Activated CD4-positive, alpha-beta T cell treated with anti-CD3 and anti-CD28 coated beads, Interleukin-10, Interleukin-2, amounts not matched to agents 100 ng/mL and 50 ng/mL, durations not matched to agents 16 hours and 8 hours (primary cell): Measurements from ENCODE around the gene EXOC4.
A peak's percentile ranks its signal among the peaks of the same experiment; 100 is the strongest.
"Not testable (repeated sequence)": the region's sequence is repeated elsewhere in the genome, so short reads cannot be mapped to it uniquely, and the experiment has no call there.

Experiments used
- DNase-seq: peaks from one replicate; pipeline ENCODE4 v3.0.0-alpha.2; 2020

The EXOC4 gene

DNA sequence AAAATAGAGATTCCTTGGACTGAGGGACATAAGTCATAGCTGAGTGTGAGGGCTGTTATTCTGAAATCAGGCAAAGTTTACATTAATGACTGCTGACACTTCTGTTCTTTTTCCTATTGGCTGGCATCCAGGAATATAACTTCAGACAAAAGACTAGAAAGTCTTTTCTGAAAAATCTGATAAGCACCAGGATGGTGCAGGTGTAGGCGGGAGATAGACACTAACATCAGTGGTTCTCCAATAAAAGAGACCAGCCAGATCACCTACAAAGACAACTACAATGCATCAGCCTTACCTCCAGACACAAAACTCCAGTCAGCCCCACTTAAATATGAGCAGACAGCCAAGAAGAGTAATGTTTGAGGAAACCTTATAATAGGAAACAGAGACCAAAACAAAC is 705.9 kb downstream of the EXOC4 start:
- no peak for DNase-seq

DNA sequence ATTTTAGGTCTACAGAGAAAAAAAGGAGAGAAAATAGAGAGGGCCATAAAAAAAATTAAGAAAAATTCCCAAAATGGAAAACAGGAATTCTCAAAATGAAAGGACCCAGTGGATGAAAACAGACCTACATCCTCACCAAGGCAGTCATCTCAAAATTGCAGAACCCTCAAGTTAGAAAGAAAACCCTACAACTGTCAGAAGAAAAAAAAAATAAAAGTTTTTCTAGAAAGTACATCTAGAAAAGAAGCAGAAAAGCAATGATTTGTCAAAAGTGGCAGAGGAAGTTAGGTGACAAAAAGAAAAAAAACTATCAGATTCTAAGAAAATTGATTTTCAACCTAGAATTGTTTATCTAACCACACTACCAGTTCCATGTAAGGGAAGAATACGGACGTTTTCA is 706.6 kb downstream of the EXOC4 start:
- no peak for DNase-seq

- peak; percentile 2 for DNase-seq
Measured at GRCh38 chr7:133961724-133962123, 708.8 kb downstream of the EXOC4 start.

GRCh38 chr7:133962646-133963045 is 709.8 kb downstream of the EXOC4 start:
- no peak for DNase-seq

DNA sequence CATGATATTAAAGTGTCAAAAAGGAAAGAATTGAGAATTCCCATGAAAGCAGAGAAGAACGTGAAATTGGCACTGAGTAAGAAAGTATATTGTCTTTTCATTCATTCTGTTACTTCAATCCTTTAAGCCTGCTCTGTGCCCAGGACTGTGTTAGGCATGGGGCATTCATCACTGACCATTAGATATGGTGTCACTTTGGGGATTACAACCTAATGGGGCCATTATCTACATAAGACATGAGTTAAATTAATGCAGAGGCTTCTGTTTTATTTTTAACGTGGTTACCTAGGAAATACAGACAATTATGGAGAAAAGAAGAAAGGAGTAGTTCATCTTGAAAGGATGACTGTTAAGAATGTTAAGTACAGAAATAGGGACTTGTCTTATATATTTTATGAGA is 710.8 kb downstream of the EXOC4 start:
- DNase-seq, result no peak

- DNase-seq, result no peak
Measured at GRCh38 chr7:133971625-133972024, 718.7 kb downstream of the EXOC4 start.

DNA sequence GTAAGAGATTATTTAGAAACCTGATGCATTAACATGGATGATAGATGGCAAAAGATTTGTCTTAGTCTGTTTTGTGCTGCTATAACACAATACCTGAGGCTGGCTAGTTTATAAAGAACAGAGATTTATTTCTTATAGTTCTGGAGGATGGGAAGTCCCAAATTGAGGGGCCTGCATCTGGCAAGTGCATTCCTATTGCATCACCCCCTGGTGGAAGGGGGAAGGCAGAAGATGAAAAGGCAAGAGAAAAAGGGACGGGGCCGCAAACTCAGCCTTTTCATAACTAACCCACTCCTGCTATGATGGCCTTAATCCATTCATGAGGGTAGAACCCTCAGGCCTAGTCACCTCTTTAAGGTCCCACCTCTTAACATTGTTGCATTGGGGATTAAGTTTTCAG is 720.8 kb downstream of the EXOC4 start:
- DNase-seq, result no peak

DNA sequence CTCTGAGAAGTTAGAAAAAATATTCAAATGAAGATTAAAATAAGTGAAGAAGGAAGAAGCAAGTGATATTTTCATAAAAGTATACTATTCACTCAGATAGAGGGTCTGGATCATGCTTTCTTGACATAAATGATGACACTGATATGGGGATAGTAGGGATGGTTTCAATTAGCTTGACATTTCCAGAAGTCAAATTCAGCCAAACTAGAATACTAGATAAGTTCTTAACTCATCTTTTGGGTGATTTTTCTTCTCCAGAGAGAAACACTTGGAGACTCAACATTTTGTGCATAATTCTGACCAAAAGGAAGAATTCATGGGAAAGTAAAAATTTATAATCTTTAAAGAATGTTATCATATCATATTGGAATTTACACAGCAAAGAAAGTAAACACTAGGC is 722.3 kb downstream of the EXOC4 start:
- DNase-seq, result no peak

- no peak for DNase-seq
Measured at GRCh38 chr7:133976140-133976539, 723.3 kb downstream of the EXOC4 start.

DNA sequence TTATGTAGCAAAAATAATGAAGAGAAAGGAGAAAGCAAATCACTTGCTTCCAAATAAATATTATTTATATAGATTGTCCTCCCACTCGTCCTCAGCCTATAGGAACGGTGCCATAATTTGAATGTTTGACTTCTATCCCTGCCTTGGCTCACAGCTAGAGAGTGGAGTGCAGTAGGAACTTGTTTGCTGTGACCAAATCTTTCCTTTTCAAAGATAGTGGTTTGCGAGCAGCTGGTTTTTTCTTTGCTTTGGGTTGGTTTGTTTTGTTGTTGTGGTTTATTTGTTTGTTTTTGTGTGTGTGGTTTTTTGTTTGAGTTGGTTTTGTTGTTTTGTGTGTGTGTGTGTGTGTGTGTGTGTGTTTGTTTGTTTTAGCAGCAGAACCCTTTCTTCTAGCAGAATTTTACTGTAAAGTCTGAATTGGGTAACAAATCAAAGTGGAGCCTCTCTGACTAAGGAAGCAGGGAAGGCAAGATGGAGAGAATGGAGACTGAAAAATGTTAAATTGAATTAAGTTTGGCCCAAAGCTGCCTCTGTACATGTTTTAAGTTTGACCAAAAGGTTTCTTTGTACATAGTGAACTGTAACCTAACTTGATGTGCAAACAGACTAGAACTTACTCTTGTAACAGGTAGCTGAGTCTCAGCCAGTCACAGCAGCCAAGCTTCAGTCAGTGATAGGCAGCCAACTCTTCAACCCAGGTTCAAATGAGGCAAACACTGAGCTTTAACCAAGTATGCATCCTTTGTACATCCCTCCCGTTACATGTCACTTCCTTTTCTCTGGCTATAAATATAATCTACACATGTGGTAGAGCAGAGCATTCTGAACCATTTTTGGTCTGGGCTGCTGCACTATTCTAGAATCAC is 724.8 kb downstream of the EXOC4 start:
- no peak for DNase-seq

- no peak for DNase-seq
Measured at GRCh38 chr7:133978502-133979295, 725.8 kb downstream of the EXOC4 start.

GRCh38 chr7:133980804-133981203 is 727.9 kb downstream of the EXOC4 start:
- DNase-seq, result no peak

DNA sequence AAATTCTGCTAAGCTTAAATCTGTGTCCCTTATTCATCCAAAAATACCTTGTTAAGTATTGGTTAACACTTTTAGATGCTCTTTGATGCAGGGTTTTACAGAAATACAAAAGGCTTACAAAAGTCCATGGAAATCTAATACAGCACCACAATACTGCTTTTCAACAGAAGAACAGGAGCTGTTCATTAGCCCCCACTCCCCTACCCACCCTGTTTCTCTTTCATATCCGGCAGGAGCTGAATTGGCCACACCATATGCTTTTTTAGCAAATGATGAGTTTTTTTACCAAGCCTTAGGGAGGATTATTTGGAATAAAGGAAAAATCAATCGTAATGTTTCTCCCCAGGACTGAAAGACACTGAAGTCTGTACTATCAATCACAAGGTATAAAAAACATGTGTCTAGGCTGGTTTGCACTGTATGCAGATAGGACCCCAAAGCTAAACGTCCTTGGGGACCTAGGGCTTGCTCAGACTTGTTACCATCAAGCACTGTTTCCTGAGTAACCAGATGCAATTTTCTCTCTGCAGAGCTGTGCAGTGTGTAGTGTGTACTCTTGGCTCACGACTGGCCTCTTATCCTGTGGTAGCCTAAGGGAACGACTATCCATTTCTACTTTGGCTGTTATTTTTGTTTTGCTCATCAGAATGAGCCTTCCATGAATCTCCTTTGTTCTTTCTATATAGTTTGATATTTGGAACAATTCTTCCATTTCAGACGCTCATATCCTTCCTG is 731.0 kb downstream of the EXOC4 start:
- DNase-seq, result no peak

- DNase-seq, result no peak
Measured at GRCh38 chr7:133985300-133985699, 732.4 kb downstream of the EXOC4 start.

DNA sequence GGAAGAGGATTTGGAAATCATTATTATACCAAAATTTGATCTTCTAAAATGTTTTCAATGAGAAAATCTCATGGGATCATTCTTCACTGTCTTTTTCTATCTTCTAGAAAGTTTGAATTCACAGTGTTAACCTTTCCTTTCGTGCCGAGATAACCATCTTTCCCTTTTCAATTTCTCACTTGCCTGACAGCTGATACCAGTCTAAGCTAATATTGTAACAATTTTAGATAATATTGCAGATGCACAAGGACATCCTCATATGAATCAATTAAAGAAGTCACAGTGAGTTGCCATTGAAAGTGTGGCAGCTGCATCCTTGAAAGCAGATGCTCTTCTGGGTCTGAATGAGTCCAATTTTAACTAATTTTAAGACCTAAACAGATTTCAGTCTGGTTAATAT is 734.7 kb downstream of the EXOC4 start:
- DNase-seq, result no peak

GRCh38 chr7:133993547-133993946 is 740.7 kb downstream of the EXOC4 start:
- no peak for DNase-seq

DNA sequence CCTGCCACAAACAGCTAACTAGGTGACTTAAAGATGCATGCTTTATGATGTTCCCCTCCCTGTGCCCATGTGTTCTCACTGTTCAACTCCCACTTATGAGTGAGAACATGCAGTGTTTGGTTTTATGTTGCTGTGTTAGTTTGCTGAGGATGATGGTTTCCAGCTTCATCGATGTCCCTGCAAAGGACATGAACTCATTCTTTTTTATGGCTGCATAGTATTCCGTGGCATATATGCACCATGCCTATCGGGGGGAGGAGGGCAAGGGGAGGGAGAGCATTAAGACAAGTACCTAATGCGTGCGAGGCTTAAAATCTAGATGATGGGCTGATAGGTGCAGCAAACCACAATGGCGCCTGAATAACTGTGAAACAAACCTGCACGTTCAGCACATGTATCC is 741.2 kb downstream of the EXOC4 start:
- DNase-seq, result not testable (repeated sequence)

GRCh38 chr7:133997463-133997862 is 744.6 kb downstream of the EXOC4 start:
- DNase-seq, result no peak

DNA sequence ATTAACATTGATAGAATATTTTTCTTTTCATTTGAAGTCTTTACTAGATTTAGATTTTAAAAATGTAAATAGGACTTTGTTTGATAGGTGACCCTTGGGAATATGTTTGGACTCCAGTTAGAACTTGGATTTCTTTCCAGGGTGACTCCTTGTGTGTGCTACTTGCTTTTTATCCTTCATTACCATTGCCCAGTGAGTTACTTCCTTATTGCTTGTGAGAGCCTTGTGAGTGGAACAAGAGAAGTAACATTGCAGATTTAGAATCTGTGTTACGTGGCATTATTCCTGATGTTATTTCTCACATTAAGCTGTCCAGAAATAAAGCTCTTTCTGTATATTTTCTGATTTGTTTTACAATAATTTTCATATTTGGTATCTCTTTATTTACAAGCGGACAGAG is 746.3 kb downstream of the EXOC4 start:
- DNase-seq, result no peak

- DNase-seq, result no peak
Measured at GRCh38 chr7:134004829-134005505, 752.1 kb downstream of the EXOC4 start.

DNA sequence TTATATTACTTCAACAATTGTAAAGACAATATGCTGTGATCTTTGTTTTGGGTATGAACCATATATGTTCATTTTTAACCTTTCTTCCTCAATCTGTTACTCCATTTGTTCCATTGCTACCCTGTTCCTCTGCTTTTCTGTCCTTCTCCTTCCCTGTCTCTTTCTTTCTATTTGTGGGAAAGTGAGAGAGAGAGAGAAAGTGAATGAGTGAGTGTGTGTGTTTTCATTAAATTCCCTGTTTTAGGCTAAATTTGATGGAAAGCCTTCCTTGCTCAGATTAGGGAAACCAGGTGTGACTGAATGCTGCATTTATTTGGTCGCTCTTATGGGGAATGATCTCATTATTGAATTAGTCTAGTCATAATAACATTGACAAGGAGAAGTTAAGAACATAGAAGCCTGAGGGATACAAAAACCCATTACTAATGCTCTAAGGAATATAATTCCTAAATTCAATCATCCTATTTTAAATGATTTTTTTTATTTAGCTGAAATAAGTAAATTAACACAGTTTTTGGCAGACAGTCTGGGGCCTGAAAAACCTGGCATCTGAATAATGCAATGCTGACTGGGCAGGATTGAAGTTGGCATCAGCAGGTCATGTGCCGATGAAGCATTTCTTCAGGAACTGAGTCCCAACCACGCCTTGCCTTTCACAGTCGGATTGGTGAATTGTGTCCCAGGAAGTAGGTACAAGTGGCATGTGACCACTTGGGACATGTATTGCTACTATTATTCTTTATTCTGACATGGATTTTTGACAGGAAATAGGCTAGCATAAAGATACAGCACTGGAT is 756.6 kb downstream of the EXOC4 start:
- no peak for DNase-seq

DNA sequence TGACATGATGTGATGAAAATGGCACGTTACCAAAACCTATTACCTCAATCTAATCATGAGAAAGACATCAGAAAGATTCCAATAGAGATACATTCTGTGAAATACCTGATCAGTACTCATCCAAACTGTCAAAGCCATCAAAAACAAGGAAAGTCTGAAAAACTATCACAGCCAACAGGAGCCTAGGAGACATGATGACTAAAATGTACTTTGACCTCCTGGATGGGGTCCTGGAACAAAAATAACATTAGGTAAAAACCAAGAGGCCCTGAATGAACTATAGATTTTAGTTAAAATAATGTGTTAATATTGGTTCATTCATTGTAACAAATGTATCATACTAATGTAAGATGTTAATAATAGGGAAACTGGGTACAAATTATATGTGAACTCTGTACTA is 760.4 kb downstream of the EXOC4 start:
- DNase-seq, result no peak
